ENCODE data around the gene GABARAPL1.
A peak's percentile ranks its signal among the peaks of the same experiment; 100 is the strongest.
"Not testable (repeated sequence)": the region's sequence is repeated elsewhere in the genome, so short reads cannot be mapped to it uniquely, and the experiment has no call there.

Gene GABARAPL1

GRCh38 chr12:10212739-10213131 lies at the start of gene GABARAPL1:
Gene GABARAPL1 (plus strand): TSS chr12:10212877. CDS start chr12:10213130, 253 bp downstream.
- DNase-seq (ENCODE audit: low read depth, low spot score) = peak; percentile 93

- no peak for DNase-seq (ENCODE audit: low read depth, low spot score)
Measured at GRCh38 chr12:10163084-10163483, 49.6 kb upstream of the GABARAPL1 start.

DNA sequence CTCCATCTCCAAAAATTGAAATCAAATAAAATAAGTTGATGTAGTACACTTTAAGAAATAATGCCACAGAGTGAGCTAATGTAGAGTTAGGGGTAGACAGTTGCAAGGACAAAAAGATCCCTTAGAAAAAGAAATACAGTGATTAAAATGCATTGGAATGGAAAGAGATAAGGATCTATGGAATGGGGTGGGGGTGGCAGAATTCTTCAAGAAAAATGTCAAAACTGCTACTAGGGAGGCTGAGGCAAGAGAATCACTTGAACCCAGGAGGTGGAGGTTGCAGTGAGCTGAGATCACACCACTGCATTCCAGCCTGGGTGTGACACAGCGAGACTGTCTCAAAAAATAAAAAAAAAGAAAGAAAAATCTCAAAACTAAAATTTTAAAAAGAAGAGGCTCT lies 47.3 kb upstream of the GABARAPL1 start:
- DNase-seq (ENCODE audit: low read depth, low spot score) = no peak

GRCh38 chr12:10167599-10167998 lies 45.1 kb upstream of the GABARAPL1 start:
- no peak for DNase-seq (ENCODE audit: low read depth, low spot score)

- no peak for DNase-seq (ENCODE audit: low read depth, low spot score)
Measured at GRCh38 chr12:10169104-10169503, 43.6 kb upstream of the GABARAPL1 start.

GRCh38 chr12:10170216-10170615 lies 42.5 kb upstream of the GABARAPL1 start:
- no peak for DNase-seq (ENCODE audit: low read depth, low spot score)

DNA sequence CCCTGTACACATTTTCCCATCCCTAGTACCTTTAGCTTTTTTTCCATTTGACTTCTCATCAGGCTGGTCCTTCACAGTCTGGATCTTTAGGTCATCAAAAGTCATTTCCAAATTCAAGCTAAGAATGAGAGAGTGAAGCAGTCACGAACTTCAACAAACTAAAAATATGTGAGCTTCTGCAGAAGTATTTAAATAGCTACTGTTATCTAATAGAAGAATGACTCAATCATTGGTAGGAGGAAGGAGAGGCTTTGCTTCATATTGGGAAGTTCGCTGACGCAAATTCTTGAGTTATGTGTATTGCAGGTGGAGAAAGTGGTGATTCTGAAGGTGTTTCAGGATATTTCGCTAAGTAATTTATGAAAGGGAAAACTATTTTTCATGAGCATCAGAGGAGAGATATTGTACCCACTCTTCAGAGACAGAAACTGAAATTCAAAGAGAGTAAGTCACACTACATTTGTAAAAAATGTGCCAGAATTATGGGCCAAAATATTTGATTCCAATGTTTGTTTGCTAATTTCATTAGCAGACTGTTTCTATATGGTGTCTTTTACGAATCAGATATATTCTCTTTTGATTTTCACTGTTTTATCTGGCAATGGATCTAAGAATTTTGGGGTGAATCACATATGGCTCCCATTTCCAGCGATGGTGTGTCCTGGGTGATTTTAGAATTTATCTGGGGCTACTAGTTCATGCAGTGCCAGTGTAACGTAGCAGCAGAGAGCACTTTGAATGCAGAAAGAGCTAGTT lies 40.5 kb upstream of the GABARAPL1 start, which contains the start of gene OLR1:
Gene OLR1 (minus strand): TSS at position 160 of the 756 bp plus-strand sequence. CDS start 55 bp downstream, at position 105.
- DNase-seq (ENCODE audit: low read depth, low spot score) = no peak

DNA sequence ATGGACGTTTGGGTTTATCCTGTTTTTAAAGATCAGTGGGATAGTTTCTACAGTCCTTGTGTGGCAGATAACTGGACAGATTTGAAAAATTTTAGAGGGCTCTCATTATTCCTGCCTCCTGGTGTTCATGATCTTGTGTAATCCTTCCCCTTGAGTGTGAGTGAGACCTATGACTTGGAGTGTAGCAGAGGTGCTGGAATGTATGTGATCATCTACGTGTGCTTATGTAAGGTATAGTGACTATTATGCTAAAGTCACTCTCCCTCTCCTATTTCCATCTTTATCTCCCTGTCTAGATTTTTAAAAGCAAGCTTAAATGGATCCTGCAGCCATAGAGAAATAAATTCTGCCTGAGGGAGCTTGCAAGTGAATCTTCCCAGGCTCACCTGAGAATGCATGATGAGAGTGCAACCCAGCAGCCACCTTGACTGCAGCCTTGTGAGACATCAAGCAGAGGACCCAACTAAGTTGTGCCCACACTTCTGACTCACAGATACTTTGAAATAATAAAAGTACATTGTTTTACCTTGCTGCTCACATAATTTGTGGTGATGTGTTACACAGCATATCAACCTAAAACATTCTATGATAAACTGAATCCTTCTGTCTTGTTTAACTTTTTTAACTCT lies 37.6 kb upstream of the GABARAPL1 start:
- no peak for DNase-seq (ENCODE audit: low read depth, low spot score)

DNA sequence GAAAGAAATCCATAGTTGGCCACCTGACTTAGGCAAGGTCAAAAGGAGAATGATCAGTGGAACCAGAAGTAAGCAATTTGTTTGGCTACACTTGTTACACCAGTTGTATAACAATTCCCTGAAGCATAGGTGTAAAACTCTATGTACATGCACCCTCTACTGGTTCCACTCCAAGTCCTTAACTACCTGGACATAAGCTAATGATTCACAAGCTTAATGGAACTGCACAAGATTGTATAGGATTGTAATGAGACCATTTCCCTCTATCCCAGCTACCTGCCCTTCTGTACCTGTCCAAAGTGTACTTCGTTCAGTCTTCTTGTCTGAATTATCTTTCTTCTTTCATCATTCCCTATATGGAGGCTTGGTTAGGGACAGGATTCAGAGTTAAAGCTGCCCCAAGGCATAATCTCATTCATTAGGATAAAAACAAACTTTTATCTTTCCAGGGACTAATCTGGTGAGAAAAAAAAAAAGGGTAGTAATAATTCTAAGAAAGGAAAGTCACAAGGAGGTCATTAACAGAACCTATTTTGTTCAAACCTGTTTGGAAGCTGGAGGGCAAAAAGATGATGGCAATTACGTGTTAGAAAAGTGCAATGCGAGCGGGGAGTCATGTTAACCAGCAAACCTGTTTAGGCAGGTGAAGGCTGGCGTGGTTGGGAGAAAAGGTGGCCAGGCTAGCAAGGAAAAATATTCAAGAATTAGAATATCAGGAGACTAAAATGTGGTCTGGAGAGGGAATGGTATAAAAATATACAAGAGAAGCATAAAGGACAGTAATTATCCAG lies 36.6 kb upstream of the GABARAPL1 start:
- no peak for DNase-seq (ENCODE audit: low read depth, low spot score)

- DNase-seq (ENCODE audit: low read depth, low spot score) = no peak
Measured at GRCh38 chr12:10178821-10179220, 33.9 kb upstream of the GABARAPL1 start, which contains the start of gene TMEM52B. Gene TMEM52B (plus strand): TSS chr12:10179032. CDS start chr12:10179575, 543 bp downstream.

- DNase-seq (ENCODE audit: low read depth, low spot score) = no peak
Measured at GRCh38 chr12:10179776-10180181, 32.9 kb upstream of the GABARAPL1 start.

DNA sequence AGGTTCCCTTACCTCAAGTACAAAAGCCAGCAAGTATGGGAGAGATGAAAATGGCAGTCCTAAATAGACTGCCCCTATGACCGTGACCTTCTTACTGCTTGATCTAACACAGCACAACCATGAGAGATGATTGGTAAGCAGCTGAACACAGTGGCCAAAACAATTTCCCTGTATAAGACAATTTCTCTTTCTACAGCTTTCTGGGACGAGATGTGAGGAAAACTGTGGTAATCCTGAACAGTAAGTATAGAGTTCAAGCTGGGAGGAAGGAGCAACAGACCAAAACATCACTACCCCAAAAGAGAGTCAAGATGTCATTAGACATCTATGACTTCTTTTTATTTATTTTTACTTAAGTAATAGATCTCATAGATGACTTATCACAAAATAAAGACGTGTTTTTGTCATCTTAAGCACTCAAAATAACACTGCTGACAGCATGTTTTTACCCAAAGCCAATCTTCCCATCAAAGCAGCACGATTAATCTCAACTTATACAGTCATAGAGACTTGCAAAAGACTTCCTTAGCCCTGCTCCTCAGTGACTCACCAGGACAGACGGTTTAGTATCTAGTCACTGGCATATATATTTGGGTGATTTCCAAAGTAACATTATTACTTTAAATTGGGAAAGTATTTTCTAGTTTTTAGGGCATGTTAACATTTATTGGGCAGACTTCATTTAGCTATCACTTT lies 30.2 kb upstream of the GABARAPL1 start:
- DNase-seq (ENCODE audit: low read depth, low spot score) = no peak

GRCh38 chr12:10184261-10184843 lies 28.3 kb upstream of the GABARAPL1 start:
- DNase-seq (ENCODE audit: low read depth, low spot score) = no peak

GRCh38 chr12:10186299-10186698 lies 26.4 kb upstream of the GABARAPL1 start:
- no peak for DNase-seq (ENCODE audit: low read depth, low spot score)

- DNase-seq (ENCODE audit: low read depth, low spot score) = not testable (repeated sequence)
Measured at GRCh38 chr12:10186958-10187357, 25.7 kb upstream of the GABARAPL1 start.

GRCh38 chr12:10189653-10190052 lies 23.0 kb upstream of the GABARAPL1 start:
- DNase-seq (ENCODE audit: low read depth, low spot score) = no peak

- DNase-seq (ENCODE audit: low read depth, low spot score) = peak; percentile 68
Measured at GRCh38 chr12:10190558-10191388, 21.9 kb upstream of the GABARAPL1 start.

GRCh38 chr12:10191865-10192264 lies 20.8 kb upstream of the GABARAPL1 start:
- DNase-seq (ENCODE audit: low read depth, low spot score) = no peak

GRCh38 chr12:10194160-10194670 lies 18.5 kb upstream of the GABARAPL1 start:
- DNase-seq (ENCODE audit: low read depth, low spot score) = no peak

GRCh38 chr12:10196210-10196609 lies 16.5 kb upstream of the GABARAPL1 start:
- no peak for DNase-seq (ENCODE audit: low read depth, low spot score)
